ENCODE results near the gene NOD2.

DNA sequence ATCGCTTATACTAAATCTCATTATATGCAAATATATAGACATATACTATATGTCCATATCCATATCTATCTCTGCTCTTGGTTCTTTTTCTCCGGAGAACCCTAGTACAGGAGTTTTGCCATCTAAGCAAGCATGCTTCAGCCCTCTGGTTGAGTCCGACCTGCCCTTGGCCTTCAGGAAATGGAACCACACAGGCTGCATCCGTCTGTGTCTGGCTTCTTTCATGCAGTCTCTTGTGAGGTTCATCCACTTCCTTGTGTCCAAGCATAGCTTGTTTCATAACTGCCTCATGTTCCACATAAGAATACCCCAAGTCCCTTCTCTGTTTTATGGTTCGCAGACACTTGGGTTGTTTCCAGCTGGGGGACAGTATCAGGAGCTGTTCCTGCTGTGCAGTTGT, 29.1 kb upstream of the NOD2 start:
- no peak for TF ChIP-seq GATA2 (IDR thresholded peaks at IDR 0.05; ENCODE audit: low read depth, low read length)
- TF ChIP-seq GATA3 (IDR thresholded peaks at IDR 0.05; ENCODE audit: low read depth, low read length): no peak

Measured in SH-SY5Y (cell line).